ENCODE data around the gene SGMS1.

GRCh38 chr10:50477287-50478203 is 146.2 kb downstream of the SGMS1 start:
- TF ChIP-seq CTCF (IDR thresholded peaks at IDR 0.05; ENCODE audit: poor library complexity, severe bottlenecking) (no peak), REST (IDR thresholded peaks at IDR 0.05; ENCODE audit: borderline replicate concordance) (no peak), POLR2AphosphoS5 (IDR thresholded peaks at IDR 0.05) (no peak), RAD21 (conservative IDR thresholded peaks at IDR 0.05) (no peak), EP300 (conservative IDR thresholded peaks at IDR 0.05; ENCODE audit: poor library complexity, severe bottlenecking) (no peak)

All from neural cell (in vitro differentiated cells).